ENCODE results near the gene HFE.

DNA sequence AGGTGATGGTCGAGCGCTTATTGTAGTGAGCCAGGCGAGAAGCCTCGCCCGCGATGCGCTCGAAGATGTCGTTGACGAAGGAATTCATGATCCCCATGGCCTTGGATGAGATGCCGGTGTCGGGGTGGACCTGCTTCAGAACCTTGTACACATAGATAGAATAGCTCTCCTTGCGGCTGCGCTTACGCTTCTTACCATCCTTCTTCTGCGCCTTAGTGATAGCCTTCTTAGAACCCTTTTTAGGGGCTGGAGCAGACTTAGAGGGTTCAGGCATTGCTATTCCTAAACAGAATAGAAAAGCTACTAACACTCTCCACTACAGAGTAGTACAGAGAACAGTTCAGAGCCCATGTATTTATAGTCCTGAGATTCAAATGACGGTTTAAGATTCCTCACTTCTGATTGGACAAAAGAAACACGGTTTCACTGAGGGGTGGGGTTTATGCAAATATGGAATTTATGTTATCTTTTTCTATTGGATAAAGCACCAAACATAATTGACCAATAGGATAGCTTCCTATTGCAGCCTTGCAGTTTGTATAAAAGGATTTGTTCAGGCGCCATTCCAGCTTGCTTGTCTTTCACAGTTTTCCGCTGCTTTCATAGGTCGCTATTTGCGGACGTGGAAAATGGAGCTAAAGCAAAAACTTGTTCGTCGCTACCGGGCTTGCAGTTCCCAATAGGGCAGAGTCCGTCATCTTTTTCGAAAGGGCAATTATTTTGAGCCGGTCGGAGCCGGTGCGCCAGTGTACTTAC is 43.7 kb upstream of the HFE start:
- TF ChIP-seq EP300 (conservative IDR thresholded peaks at IDR 0.05; ENCODE audit: poor library complexity, severe bottlenecking) (no peak), CTCF (IDR thresholded peaks at IDR 0.05; ENCODE audit: poor library complexity, severe bottlenecking) (no peak), POLR2AphosphoS5 (IDR thresholded peaks at IDR 0.05) (no peak)
- TF ChIP-seq, protein P1, sequence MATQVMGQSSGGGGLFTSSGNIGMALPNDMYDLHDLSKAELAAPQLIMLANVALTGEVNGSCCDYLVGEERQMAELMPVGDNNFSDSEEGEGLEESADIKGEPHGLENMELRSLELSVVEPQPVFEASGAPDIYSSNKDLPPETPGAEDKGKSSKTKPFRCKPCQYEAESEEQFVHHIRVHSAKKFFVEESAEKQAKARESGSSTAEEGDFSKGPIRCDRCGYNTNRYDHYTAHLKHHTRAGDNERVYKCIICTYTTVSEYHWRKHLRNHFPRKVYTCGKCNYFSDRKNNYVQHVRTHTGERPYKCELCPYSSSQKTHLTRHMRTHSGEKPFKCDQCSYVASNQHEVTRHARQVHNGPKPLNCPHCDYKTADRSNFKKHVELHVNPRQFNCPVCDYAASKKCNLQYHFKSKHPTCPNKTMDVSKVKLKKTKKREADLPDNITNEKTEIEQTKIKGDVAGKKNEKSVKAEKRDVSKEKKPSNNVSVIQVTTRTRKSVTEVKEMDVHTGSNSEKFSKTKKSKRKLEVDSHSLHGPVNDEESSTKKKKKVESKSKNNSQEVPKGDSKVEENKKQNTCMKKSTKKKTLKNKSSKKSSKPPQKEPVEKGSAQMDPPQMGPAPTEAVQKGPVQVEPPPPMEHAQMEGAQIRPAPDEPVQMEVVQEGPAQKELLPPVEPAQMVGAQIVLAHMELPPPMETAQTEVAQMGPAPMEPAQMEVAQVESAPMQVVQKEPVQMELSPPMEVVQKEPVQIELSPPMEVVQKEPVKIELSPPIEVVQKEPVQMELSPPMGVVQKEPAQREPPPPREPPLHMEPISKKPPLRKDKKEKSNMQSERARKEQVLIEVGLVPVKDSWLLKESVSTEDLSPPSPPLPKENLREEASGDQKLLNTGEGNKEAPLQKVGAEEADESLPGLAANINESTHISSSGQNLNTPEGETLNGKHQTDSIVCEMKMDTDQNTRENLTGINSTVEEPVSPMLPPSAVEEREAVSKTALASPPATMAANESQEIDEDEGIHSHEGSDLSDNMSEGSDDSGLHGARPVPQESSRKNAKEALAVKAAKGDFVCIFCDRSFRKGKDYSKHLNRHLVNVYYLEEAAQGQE (IDR thresholded peaks at IDR 0.05; ENCODE audit: borderline replicate concordance) = no peak
